HUES48 (cell line): ENCODE data around the gene FOXI2.

ENCODE experiments used
- H3K27ac ChIP-seq: one replicate; pipeline ENCODE4 v1.7.0; 2013; ENCODE audit warnings: low read depth, low read length, inconsistent platforms
- H3K27me3 ChIP-seq: 2 replicates; pipeline ENCODE4 v1.6.1; 2013; ENCODE audit warnings: mild to moderate bottlenecking, low read length; ENCODE audit not compliant: control insufficient read depth, insufficient read depth
- H3K36me3 ChIP-seq: 2 replicates; pipeline ENCODE4 v1.6.1; 2013; ENCODE audit warnings: low read length; ENCODE audit not compliant: control insufficient read depth, insufficient read depth
- H3K4me1 ChIP-seq: 2 replicates; pipeline ENCODE4 v1.6.1; 2013; ENCODE audit warnings: mild to moderate bottlenecking, low read length; ENCODE audit not compliant: control insufficient read depth, insufficient read depth
- H3K4me3 ChIP-seq: 2 replicates; pipeline ENCODE4 v1.5.1; 2013; ENCODE audit warnings: mild to moderate bottlenecking, low read depth, low read length
- H3K9ac ChIP-seq: 2 replicates; pipeline ENCODE4 v1.6.1; 2013; ENCODE audit warnings: mild to moderate bottlenecking, low read depth, low read length, moderate library complexity
- H3K9me3 ChIP-seq: 2 replicates; pipeline ENCODE4 v1.6.1; 2013; ENCODE audit warnings: low read length; ENCODE audit not compliant: control insufficient read depth, insufficient read depth

Gene FOXI2

GRCh38 chr10:127790066-127790624 lies 53.2 kb downstream of the FOXI2 start:
- H3K27ac ChIP-seq: no peak overlapping the region
- no peaks in the 10 kb centered on the region for H3K27me3 ChIP-seq
- no peaks in the 10 kb centered on the region for H3K36me3 ChIP-seq
- H3K4me1 ChIP-seq: no peaks in the 10 kb centered on the region; the same call in 1 of the 2 replicates
- no peaks in the 10 kb centered on the region for H3K9me3 ChIP-seq
- no peak overlapping the region for H3K4me3 ChIP-seq
- H3K9ac ChIP-seq: no peak overlapping the region
